GM12891 (cell line): ENCODE results near the gene PREX1.

ENCODE experiments used
- PAX5 ChIP-seq: IDR thresholded peaks from 2 replicates; pipeline ENCODE4 v1.6.1; 2011; ENCODE audit warnings: low read length, moderate library complexity, mild to moderate bottlenecking; ENCODE audit not compliant: insufficient read depth, severe bottlenecking
- POLR2A ChIP-seq: IDR thresholded peaks from 2 replicates; pipeline ENCODE4 v1.6.1; 2011; ENCODE audit warnings: low read depth, low read length, control low read depth
- POLR2AphosphoS5 ChIP-seq: IDR thresholded peaks from 2 replicates; pipeline ENCODE4 v1.6.1; 2011; ENCODE audit warnings: low read depth, low read length, control low read depth
- POU2F2 ChIP-seq: IDR thresholded peaks from 2 replicates; pipeline ENCODE4 v1.6.1; 2011; ENCODE audit warnings: low read depth, mild to moderate bottlenecking, control low read depth, low read length, moderate library complexity
- SPI1 ChIP-seq: IDR thresholded peaks from 2 replicates; pipeline ENCODE4 v1.6.1; 2011; ENCODE audit warnings: low read depth, low read length, control low read depth
- TAF1 ChIP-seq: IDR thresholded peaks from 2 replicates; pipeline ENCODE4 v1.6.1; 2011; ENCODE audit warnings: low read depth, low read length, control low read depth

- no peak for TF ChIP-seq TAF1
- no peak for TF ChIP-seq POLR2A
- TF ChIP-seq POLR2AphosphoS5: no peak
- no peak for TF ChIP-seq POU2F2
- TF ChIP-seq PAX5: no peak
- TF ChIP-seq SPI1: no peak
Measured at GRCh38 chr20:48852609-48853008, 24.8 kb upstream of the PREX1 start.
